Measurements from ENCODE around the gene DDX56.

DDX56 gene

DNA sequence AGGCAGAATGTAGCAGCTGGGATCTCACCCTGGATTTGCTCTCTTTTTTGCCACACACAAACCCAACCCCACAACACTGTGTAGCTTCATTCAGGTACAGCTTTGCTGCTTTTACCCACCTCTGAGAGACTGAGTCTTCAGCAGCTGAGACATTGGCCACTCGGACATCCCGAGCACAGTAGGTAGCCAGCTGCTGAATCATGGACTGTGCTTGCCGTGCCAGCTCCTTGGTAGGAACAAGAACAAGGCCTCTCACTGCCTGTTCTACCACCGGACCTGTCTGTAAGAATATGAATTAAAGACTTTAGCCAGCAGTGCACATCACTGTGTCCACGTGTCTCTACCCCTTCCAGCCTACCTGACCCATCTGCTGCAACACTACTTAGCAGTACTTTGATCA, 937 bp downstream of the DDX56 start (continued):
- no peak for TF ChIP-seq ARNTL (CRISPR knock-in tag; IDR thresholded peaks at IDR 0.05; ENCODE audit: borderline replicate concordance, low read depth)
- TF ChIP-seq GLIS3 (CRISPR knock-in tag; IDR thresholded peaks at IDR 0.05): no peak
- no peak for TF ChIP-seq TCF4 (CRISPR knock-in tag; IDR thresholded peaks at IDR 0.05; ENCODE audit: borderline replicate concordance)
- TF ChIP-seq ZFP3 (CRISPR knock-in tag; IDR thresholded peaks at IDR 0.05): no peak

- ATAC-seq: no peak
- TF ChIP-seq BACH2 (CRISPR knock-in tag; IDR thresholded peaks at IDR 0.05; ENCODE audit: borderline replicate concordance) (no peak), TSHZ2 (CRISPR knock-in tag; IDR thresholded peaks at IDR 0.05) (no peak), RARB (CRISPR knock-in tag; IDR thresholded peaks at IDR 0.05) (no peak), PATZ1 (CRISPR knock-in tag; IDR thresholded peaks at IDR 0.05; ENCODE audit: borderline replicate concordance) (no peak), TOX (CRISPR knock-in tag; IDR thresholded peaks at IDR 0.05; ENCODE audit: borderline replicate concordance) (no peak), ZFP30 (CRISPR knock-in tag; IDR thresholded peaks at IDR 0.05) (no peak), CSDC2 (CRISPR knock-in tag; IDR thresholded peaks at IDR 0.05) (no peak), ZFP3 (CRISPR knock-in tag; IDR thresholded peaks at IDR 0.05) (no peak), ESRRG (CRISPR knock-in tag; IDR thresholded peaks at IDR 0.05) (no peak)
These were observed 3.7 kb downstream of the DDX56 start for GRCh38 chr7:44569959-44570358.

GRCh38 chr7:44568771-44569560, 4.7 kb downstream of the DDX56 start:
- no peak for TF ChIP-seq CSDC2 (CRISPR knock-in tag; IDR thresholded peaks at IDR 0.05)
- TF ChIP-seq ISL1 (CRISPR knock-in tag; IDR thresholded peaks at IDR 0.05): no peak
- no peak for ATAC-seq

GRCh38 chr7:44567884-44568283, 5.8 kb downstream of the DDX56 start:
- TF ChIP-seq PPARA (CRISPR knock-in tag; IDR thresholded peaks at IDR 0.05; ENCODE audit: borderline replicate concordance) (no peak), GLIS3 (CRISPR knock-in tag; IDR thresholded peaks at IDR 0.05) (no peak), ZNF565 (CRISPR knock-in tag; conservative IDR thresholded peaks at IDR 0.05; ENCODE audit: low read depth) (no peak), ZC3H10 (CRISPR knock-in tag; IDR thresholded peaks at IDR 0.05) (no peak), ZNF8 (CRISPR knock-in tag; IDR thresholded peaks at IDR 0.05) (no peak), PATZ1 (CRISPR knock-in tag; IDR thresholded peaks at IDR 0.05; ENCODE audit: borderline replicate concordance) (no peak), ISL1 (CRISPR knock-in tag; IDR thresholded peaks at IDR 0.05) (no peak), ZFP3 (CRISPR knock-in tag; IDR thresholded peaks at IDR 0.05) (no peak), ZFP30 (CRISPR knock-in tag; IDR thresholded peaks at IDR 0.05) (no peak)
- TF ChIP-seq, protein P1, sequence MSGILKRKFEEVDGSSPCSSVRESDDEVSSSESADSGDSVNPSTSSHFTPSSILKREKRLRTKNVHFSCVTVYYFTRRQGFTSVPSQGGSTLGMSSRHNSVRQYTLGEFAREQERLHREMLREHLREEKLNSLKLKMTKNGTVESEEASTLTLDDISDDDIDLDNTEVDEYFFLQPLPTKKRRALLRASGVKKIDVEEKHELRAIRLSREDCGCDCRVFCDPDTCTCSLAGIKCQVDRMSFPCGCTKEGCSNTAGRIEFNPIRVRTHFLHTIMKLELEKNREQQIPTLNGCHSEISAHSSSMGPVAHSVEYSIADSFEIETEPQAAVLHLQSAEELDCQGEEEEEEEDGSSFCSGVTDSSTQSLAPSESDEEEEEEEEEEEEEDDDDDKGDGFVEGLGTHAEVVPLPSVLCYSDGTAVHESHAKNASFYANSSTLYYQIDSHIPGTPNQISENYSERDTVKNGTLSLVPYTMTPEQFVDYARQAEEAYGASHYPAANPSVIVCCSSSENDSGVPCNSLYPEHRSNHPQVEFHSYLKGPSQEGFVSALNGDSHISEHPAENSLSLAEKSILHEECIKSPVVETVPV (CRISPR knock-in tag; IDR thresholded peaks at IDR 0.05): no peak
- ATAC-seq: no peak

GRCh38 chr7:44566680-44567079, 7.0 kb downstream of the DDX56 start:
- ATAC-seq: no peak
- TF ChIP-seq GLIS3 (CRISPR knock-in tag; IDR thresholded peaks at IDR 0.05) (no peak), ZNF70 (CRISPR knock-in tag; IDR thresholded peaks at IDR 0.05) (no peak), TOX (CRISPR knock-in tag; IDR thresholded peaks at IDR 0.05; ENCODE audit: borderline replicate concordance) (no peak), OSR1 (CRISPR knock-in tag; IDR thresholded peaks at IDR 0.05) (no peak), ZFP3 (CRISPR knock-in tag; IDR thresholded peaks at IDR 0.05) (no peak), RARB (CRISPR knock-in tag; IDR thresholded peaks at IDR 0.05) (no peak), CSDC2 (CRISPR knock-in tag; IDR thresholded peaks at IDR 0.05) (no peak), ARNTL (CRISPR knock-in tag; IDR thresholded peaks at IDR 0.05; ENCODE audit: borderline replicate concordance, low read depth) (no peak), PPARA (CRISPR knock-in tag; IDR thresholded peaks at IDR 0.05; ENCODE audit: borderline replicate concordance) (no peak)
- TF ChIP-seq, protein P1 (CRISPR knock-in tag; IDR thresholded peaks at IDR 0.05): no peak
- TF ChIP-seq, protein P2, sequence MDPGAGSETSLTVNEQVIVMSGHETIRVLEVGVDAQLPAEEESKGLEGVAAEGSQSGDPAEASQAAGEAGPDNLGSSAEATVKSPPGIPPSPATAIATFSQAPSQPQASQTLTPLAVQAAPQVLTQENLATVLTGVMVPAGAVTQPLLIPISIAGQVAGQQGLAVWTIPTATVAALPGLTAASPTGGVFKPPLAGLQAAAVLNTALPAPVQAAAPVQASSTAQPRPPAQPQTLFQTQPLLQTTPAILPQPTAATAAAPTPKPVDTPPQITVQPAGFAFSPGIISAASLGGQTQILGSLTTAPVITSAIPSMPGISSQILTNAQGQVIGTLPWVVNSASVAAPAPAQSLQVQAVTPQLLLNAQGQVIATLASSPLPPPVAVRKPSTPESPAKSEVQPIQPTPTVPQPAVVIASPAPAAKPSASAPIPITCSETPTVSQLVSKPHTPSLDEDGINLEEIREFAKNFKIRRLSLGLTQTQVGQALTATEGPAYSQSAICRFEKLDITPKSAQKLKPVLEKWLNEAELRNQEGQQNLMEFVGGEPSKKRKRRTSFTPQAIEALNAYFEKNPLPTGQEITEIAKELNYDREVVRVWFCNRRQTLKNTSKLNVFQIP (CRISPR knock-in tag; IDR thresholded peaks at IDR 0.05; ENCODE audit: borderline replicate concordance, low read depth): no peak

Measured in SK-N-SH treated with all-trans-retinoic acid at 6 μM for 48 hours (cell line).